HepG2 (cell line): ENCODE data around the gene MYH10. TPM values are rescaled to one million over a fixed set of nuclear protein-coding genes. Genes with fewer than 3 reads are reported as not detected.

Experiments used
- ATAC-seq: fragments of 200-7000 bp; cut with Tn5 transposase; 3 replicates; pipeline ENCODE4 v1.9.1; 2020; ENCODE audit warnings: mild to moderate bottlenecking, moderate library complexity
- BruUV-seq: library from RNA; stranded (reverse); fragments of 400-500 nt; replicated peaks from 2 replicates; lab custom pipeline; 2021; lab: Mats Ljungman, UMichigan
- CTCF ChIA-PET: fragments of 300-600 bp; formaldehyde crosslinking; extraction: SDS; loops from one replicate; lab custom pipeline; 2021; ENCODE audit warnings: low total read pairs, inconsistent platforms, low intra/inter-chr PET ratio; lab: Yijun Ruan, JAX
- POLR2A ChIA-PET: fragments of 350-600 bp; sonication (Branson Sonifier 250); formaldehyde crosslinking; loops from one replicate; lab custom pipeline; 2020; ENCODE audit warnings: antibody characterized with exemption, inconsistent platforms; lab: Yijun Ruan, JAX
- DNase-seq: peaks from one replicate; pipeline ENCODE4 v3.0.0-alpha.2; 2015; ENCODE audit warnings: low spot score
- FAIRE-seq: peaks from 3 replicates; lab custom pipeline; 2011; peaks lifted over from hg19 to GRCh38; lab: Jason Lieb, UNC
- H2AFZ ChIP-seq: one replicate; pipeline ENCODE4 v1.6.1; 2011; ENCODE audit warnings: low read length, inconsistent platforms
- H3K27ac ChIP-seq: fragments of 300-600 bp; 3 replicates; pipeline ENCODE4 v1.8.0; 2011; ENCODE audit warnings: mixed run types, mild to moderate bottlenecking, mixed read lengths, low read length, inconsistent platforms; ENCODE audit not compliant: insufficient read depth; ENCODE audit errors: extremely low read length
- H3K27me3 ChIP-seq, 2 experiments: fragments of 200-600 bp in 1 of 2; 2 replicates in 1 of 2; 3 replicates in 1 of 2; pipeline versions ENCODE4 v1.6.0 to v1.8.0; 2011; ENCODE audit warnings: low read length in 2 of 2, mild to moderate bottlenecking in 2 of 2, moderate library complexity in 2 of 2, inconsistent platforms in 1 of 2; ENCODE audit not compliant: insufficient read depth in 2 of 2, control insufficient read depth in 1 of 2
- H3K36me3 ChIP-seq, 2 experiments: fragments of 200-600 bp in 1 of 2; replicated peaks in 1 of 2; 2 replicates in 1 of 2; 3 replicates in 1 of 2; pipeline versions ENCODE4 v1.5.1 to v1.8.0; 2011; ENCODE audit warnings: low read length in 2 of 2, inconsistent platforms in 1 of 2; ENCODE audit not compliant: insufficient read depth in 2 of 2, control insufficient read depth in 1 of 2
- H3K4me1 ChIP-seq: 2 replicates; pipeline ENCODE4 v1.5.1; 2012; ENCODE audit warnings: low read length, inconsistent platforms; ENCODE audit not compliant: insufficient read depth
- H3K4me2 ChIP-seq: 2 replicates; pipeline ENCODE4 v1.6.0; 2011; ENCODE audit warnings: low read depth, low read length, inconsistent platforms
- H3K4me3 ChIP-seq, 3 experiments: fragments of 200-600 bp in 1 of 3; sonication (generic), shearing (Covaris generic) in 1 of 3; replicated peaks in 1 of 3; 2 replicates each; pipeline ENCODE4 v1.5.1; 2011 to 2016; ENCODE audit warnings: low read length in 3 of 3, inconsistent platforms in 2 of 3, low read depth in 2 of 3, mild to moderate bottlenecking in 2 of 3, control low read depth in 1 of 3, mixed read lengths in 1 of 3; ENCODE audit not compliant: insufficient read depth in 1 of 3
- H3K79me2 ChIP-seq: one replicate; pipeline ENCODE4 v1.6.1; 2011; ENCODE audit warnings: low read length, inconsistent platforms; ENCODE audit not compliant: insufficient read depth
- H3K9ac ChIP-seq: 2 replicates; pipeline ENCODE4 v1.6.0; 2011; ENCODE audit warnings: mild to moderate bottlenecking, low read depth, low read length, inconsistent platforms; ENCODE audit not compliant: insufficient read depth
- H3K9me3 ChIP-seq: 2 replicates; pipeline ENCODE4 v1.5.1; 2012; ENCODE audit warnings: mild to moderate bottlenecking, low read length
- H4K20me1 ChIP-seq: 2 replicates; pipeline ENCODE4 v1.6.0; 2011; ENCODE audit warnings: inconsistent platforms, mild to moderate bottlenecking, low read length, moderate library complexity; ENCODE audit not compliant: insufficient read depth
- CHD4 ChIP-seq: fragments of 200-600 bp; sonication (generic); IDR thresholded peaks from 2 replicates; pipeline ENCODE4 v1.7.0; 2017; ENCODE audit warnings: mild to moderate bottlenecking, low read length, borderline replicate concordance
- FOSL1 ChIP-seq: sonication (generic); formaldehyde crosslinking; IDR thresholded peaks from 2 replicates; pipeline ENCODE4 v1.9.0; 2021; ENCODE audit warnings: missing genetic modification reagents, borderline replicate concordance
- HNRNPLL ChIP-seq: fragments of 200-400 bp; formaldehyde crosslinking; IDR thresholded peaks from 2 replicates; pipeline ENCODE4 v1.6.1; 2017; ENCODE audit warnings: mild to moderate bottlenecking, low read depth, low read length; ENCODE audit not compliant: poor library complexity, severe bottlenecking
- NCOA5 ChIP-seq: sonication (generic); formaldehyde crosslinking; IDR thresholded peaks from 2 replicates; pipeline ENCODE4 v1.4.0; 2020; ENCODE audit warnings: missing genetic modification reagents
- RAD51 ChIP-seq: fragments of 450-650 bp; IDR thresholded peaks from 2 replicates; pipeline ENCODE4 v1.6.1; 2016; ENCODE audit warnings: borderline replicate concordance
- RFX5 ChIP-seq: IDR thresholded peaks from 2 replicates; pipeline ENCODE4 v1.6.1; 2011; ENCODE audit warnings: low read depth, low read length, improper control_type of control experiment
- SMC3 ChIP-seq: IDR thresholded peaks from 2 replicates; pipeline ENCODE4 v1.6.1; 2011; ENCODE audit warnings: low read length, improper control_type of control experiment
- STAG1 ChIP-seq: sonication (generic); formaldehyde crosslinking; IDR thresholded peaks from 2 replicates; pipeline ENCODE4 v1.4.0; 2020; ENCODE audit warnings: missing genetic modification reagents
- WGBS: methylation state at CpG from one replicate; pipeline ENCODE4 v1.1.6; 2017; ENCODE audit warnings: low lambda C conversion rate; 5-methylcytosine and 5-hydroxymethylcytosine counted together
- in situ Hi-C: cut with HindIII; loops from 2 replicates; pipeline ENCODE4 v1.10.0; 2017; ENCODE audit warnings: low pct_unique_long_range_greater_than_20kb; ENCODE audit not compliant: extremely low pct_ligation_motif_present
- intact Hi-C: fragments of 100-400 bp; cut with micrococcal nuclease; formaldehyde crosslinking; loops from one replicate; pipeline ENCODE4 v1.10.0; 2022; ENCODE audit not compliant: unreplicated experiment
- polyA plus RNA-seq, 8 experiments: library from polyadenylated mRNA; depleted of rRNA in 3 of 8; stranded (reverse) in 7 of 8; unstranded in 1 of 8; fragments of >200 nt; fragmentation: Illumina TruSeq in 4 of 8; extraction: Trizol in 4 of 8; gene quantifications; 2 replicates each; pipeline versions ENCODE4 v1.2.1 to v1.2.3, GENCODE V29; 2011 to 2016; ENCODE audit warnings: low read depth in 4 of 8, missing spikeins in 1 of 8, mixed read lengths in 1 of 8; ENCODE audit not compliant: insufficient read depth in 1 of 8
- total RNA-seq, 5 experiments: library from RNA; depleted of rRNA; stranded (reverse); fragments of >200 nt; fragmentation: Illumina TruSeq; extraction: Trizol; gene quantifications; 2 replicates each; pipeline ENCODE4 v1.2.3, GENCODE V29; 2016; ENCODE audit warnings: low read depth in 1 of 5
- TF ChIP-seq, protein P1 (sequence below): sonication (generic); formaldehyde crosslinking; IDR thresholded peaks from 2 replicates; pipeline ENCODE4 v1.4.0; 2020; ENCODE audit warnings: missing genetic modification reagents
- TF ChIP-seq, protein P2 (sequence below): sonication (generic); formaldehyde crosslinking; IDR thresholded peaks from 2 replicates; pipeline ENCODE4 v1.4.0; 2020; ENCODE audit warnings: missing genetic modification reagents

MYH10 gene
- total and polyA plus RNA-seq, 2 of the 13 experiments (the other 11 are each of a cell fraction or from before 2014, with no cell fraction given) = 43.4 to 68.6 TPM

DNA sequence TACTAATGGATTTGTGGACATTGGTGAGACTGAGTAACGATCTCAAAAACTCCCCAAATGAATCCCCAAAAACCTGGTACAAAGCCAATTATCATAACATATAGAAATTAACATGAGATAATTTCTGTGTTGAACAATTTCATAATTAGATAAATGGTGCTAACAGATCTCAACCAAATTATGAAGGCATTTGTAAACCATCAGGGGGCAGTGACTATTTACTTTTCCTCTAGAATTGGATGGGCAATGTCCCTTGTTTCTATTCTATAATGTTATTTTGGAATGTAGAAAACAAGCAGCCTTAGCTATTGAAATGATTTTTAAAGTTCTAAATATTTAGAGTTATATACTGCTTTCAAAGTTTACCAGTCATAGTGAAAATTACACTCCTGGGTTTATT is 57.8 kb downstream of the MYH10 start:
- in situ Hi-C loops = loop anchor here (10.0 kb wide), 1 partner anchor 172 kb away; the partner anchor contains the start of gene CCDC42

GRCh38 chr17:8563981-8564602 is 66.4 kb downstream of the MYH10 start:
- Histone ChIP-seq H3K4me3 (no peak overlapping the region), H3K4me2 (no peak overlapping the region), H3K36me3 (peaks cover 18 to 53% of the 10 kb centered on the region in 2 experiments), H3K79me2 (no peaks in the 10 kb centered on the region), H3K27me3 (no peaks in the 10 kb centered on the region), H3K9me3 (no peaks in the 10 kb centered on the region), H2AFZ (no peak overlapping the region), H3K4me1 (no peaks in the 10 kb centered on the region), H3K9ac (no peak overlapping the region), H4K20me1 (no peaks in the 10 kb centered on the region), H3K27ac (no peak overlapping the region)
- intact Hi-C loops = no loop called here
- in situ Hi-C loops = no loop called here
- FAIRE-seq (no peak), DNase-seq (no peak), ATAC-seq (no peak)
- CTCF ChIA-PET = no interaction called here
- BruUV-seq = no TSS peak
- POLR2A ChIA-PET = no interaction called here
- WGBS = 80% methylated on average over 7 of the region's 7 CpGs
- TF ChIP-seq NCOA5 (CRISPR knock-in tag) (no peak), HNRNPLL (no peak), RFX5 (no peak), CHD4 (no peak), RAD51 (no peak), FOSL1 (CRISPR knock-in tag) (no peak)
- TF ChIP-seq, protein P1, sequence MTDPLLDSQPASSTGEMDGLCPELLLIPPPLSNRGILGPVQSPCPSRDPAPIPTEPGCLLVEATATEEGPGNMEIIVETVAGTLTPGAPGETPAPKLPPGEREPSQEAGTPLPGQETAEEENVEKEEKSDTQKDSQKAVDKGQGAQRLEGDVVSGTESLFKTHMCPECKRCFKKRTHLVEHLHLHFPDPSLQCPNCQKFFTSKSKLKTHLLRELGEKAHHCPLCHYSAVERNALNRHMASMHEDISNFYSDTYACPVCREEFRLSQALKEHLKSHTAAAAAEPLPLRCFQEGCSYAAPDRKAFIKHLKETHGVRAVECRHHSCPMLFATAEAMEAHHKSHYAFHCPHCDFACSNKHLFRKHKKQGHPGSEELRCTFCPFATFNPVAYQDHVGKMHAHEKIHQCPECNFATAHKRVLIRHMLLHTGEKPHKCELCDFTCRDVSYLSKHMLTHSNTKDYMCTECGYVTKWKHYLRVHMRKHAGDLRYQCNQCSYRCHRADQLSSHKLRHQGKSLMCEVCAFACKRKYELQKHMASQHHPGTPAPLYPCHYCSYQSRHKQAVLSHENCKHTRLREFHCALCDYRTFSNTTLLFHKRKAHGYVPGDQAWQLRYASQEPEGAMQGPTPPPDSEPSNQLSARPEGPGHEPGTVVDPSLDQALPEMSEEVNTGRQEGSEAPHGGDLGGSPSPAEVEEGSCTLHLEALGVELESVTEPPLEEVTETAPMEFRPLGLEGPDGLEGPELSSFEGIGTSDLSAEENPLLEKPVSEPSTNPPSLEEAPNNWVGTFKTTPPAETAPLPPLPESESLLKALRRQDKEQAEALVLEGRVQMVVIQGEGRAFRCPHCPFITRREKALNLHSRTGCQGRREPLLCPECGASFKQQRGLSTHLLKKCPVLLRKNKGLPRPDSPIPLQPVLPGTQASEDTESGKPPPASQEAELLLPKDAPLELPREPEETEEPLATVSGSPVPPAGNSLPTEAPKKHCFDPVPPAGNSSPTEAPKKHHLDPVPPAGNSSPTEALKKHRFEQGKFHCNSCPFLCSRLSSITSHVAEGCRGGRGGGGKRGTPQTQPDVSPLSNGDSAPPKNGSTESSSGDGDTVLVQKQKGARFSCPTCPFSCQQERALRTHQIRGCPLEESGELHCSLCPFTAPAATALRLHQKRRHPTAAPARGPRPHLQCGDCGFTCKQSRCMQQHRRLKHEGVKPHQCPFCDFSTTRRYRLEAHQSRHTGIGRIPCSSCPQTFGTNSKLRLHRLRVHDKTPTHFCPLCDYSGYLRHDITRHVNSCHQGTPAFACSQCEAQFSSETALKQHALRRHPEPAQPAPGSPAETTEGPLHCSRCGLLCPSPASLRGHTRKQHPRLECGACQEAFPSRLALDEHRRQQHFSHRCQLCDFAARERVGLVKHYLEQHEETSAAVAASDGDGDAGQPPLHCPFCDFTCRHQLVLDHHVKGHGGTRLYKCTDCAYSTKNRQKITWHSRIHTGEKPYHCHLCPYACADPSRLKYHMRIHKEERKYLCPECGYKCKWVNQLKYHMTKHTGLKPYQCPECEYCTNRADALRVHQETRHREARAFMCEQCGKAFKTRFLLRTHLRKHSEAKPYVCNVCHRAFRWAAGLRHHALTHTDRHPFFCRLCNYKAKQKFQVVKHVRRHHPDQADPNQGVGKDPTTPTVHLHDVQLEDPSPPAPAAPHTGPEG (CRISPR knock-in tag) = no peak

More for the DNA sequence above, 57.8 kb downstream of the MYH10 start:
- H3K9ac ChIP-seq = no peak overlapping the region
- no TSS peak for BruUV-seq
- POLR2A ChIA-PET = no interaction called here
- no peak overlapping the region for H3K27ac ChIP-seq
- 95% methylated on average over 1 of the region's 1 CpG for whole genome bisulfite sequencing
- FAIRE-seq = no peak
- H3K4me2 ChIP-seq = no peak overlapping the region
- peak; percentile 54 for TF ChIP-seq STAG1
- TF ChIP-seq SMC3 = peak; percentile 24; the same call in 1 of the 2 replicates
- TF ChIP-seq, protein P2, sequence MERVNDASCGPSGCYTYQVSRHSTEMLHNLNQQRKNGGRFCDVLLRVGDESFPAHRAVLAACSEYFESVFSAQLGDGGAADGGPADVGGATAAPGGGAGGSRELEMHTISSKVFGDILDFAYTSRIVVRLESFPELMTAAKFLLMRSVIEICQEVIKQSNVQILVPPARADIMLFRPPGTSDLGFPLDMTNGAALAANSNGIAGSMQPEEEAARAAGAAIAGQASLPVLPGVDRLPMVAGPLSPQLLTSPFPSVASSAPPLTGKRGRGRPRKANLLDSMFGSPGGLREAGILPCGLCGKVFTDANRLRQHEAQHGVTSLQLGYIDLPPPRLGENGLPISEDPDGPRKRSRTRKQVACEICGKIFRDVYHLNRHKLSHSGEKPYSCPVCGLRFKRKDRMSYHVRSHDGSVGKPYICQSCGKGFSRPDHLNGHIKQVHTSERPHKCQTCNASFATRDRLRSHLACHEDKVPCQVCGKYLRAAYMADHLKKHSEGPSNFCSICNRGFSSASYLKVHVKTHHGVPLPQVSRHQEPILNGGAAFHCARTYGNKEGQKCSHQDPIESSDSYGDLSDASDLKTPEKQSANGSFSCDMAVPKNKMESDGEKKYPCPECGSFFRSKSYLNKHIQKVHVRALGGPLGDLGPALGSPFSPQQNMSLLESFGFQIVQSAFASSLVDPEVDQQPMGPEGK (CRISPR knock-in tag) = no peak
- no peak overlapping the region for H3K4me3 ChIP-seq
- no peaks in the 10 kb centered on the region for H3K9me3 ChIP-seq
- H3K79me2 ChIP-seq = no peaks in the 10 kb centered on the region
- CTCF ChIA-PET = interaction anchor here (1.5 kb wide), 1 partner anchor 174 kb away, joined by 3 read pairs; no protein-coding TSS in a partner anchor
- H3K27me3 ChIP-seq = no peaks in the 10 kb centered on the region
- no peak for ATAC-seq
- intact Hi-C loops = loop anchor here (5.0 to 10.0 kb wide), 2 partner anchors 72 to 175 kb away; no protein-coding TSS in a partner anchor
- H2AFZ ChIP-seq = no peak overlapping the region
- no peak for DNase-seq
- H4K20me1 ChIP-seq = no peaks in the 10 kb centered on the region
- H3K4me1 ChIP-seq = no peaks in the 10 kb centered on the region
- H3K36me3 ChIP-seq = peaks cover 24 to 48% of the 10 kb centered on the region in 2 experiments
